Neutrophil (primary cell): Measurements from ENCODE around the gene ENTPD6.

Source experiments
- H3K27ac ChIP-seq: fragments of 200-600 bp; sonication (generic); 2 replicates; pipeline ENCODE4 v1.5.1; 2016; ENCODE audit warnings: mild to moderate bottlenecking, moderate library complexity
- H3K27me3 ChIP-seq: fragments of 200-600 bp; sonication (generic); 2 replicates; pipeline ENCODE4 v1.6.0; 2016; ENCODE audit warnings: mild to moderate bottlenecking
- H3K36me3 ChIP-seq: fragments of 200-600 bp; sonication (generic); 2 replicates; pipeline ENCODE4 v1.5.1; 2017
- H3K4me1 ChIP-seq, 2 experiments: fragments of 200-600 bp in 1 of 2; sonication (generic) in 1 of 2; 1 replicate in 1 of 2; 2 replicates in 1 of 2; pipeline versions ENCODE4 v1.5.1 to v1.6.1; 2013 to 2016; ENCODE audit warnings: low read depth in 1 of 2, low read length in 1 of 2, mild to moderate bottlenecking in 1 of 2, moderate library complexity in 1 of 2; ENCODE audit not compliant: control insufficient read depth in 1 of 2, insufficient read depth in 1 of 2
- H3K4me3 ChIP-seq, 2 experiments: fragments of 200-600 bp in 1 of 2; sonication (generic) in 1 of 2; 1 replicate in 1 of 2; 2 replicates in 1 of 2; pipeline ENCODE4 v1.5.1; 2013 to 2016; ENCODE audit warnings: low read depth in 1 of 2, low read length in 1 of 2, mild to moderate bottlenecking in 1 of 2, moderate library complexity in 1 of 2
- H3K9me3 ChIP-seq: fragments of 200-600 bp; sonication (generic); 2 replicates; pipeline ENCODE4 v1.5.1; 2016
- CTCF ChIP-seq: fragments of 200-600 bp; sonication (generic); IDR thresholded peaks from 2 replicates; pipeline ENCODE4 v1.5.1; 2016; ENCODE audit warnings: antibody characterized with exemption

ENTPD6 gene

GRCh38 chr20:25216199-25216945, 20.9 kb downstream of the ENTPD6 start:
- H3K36me3 ChIP-seq: peaks cover 12% of the 10 kb centered on the region
- H3K4me1 ChIP-seq: no peaks in the 10 kb centered on the region
- no peaks in the 10 kb centered on the region for H3K9me3 ChIP-seq

GRCh38 chr20:25217161-25218108, 21.9 kb downstream of the ENTPD6 start:
- TF ChIP-seq CTCF: no peak
- Histone ChIP-seq H3K9me3 (no peaks in the 10 kb centered on the region), H3K27me3 (no peaks in the 10 kb centered on the region), H3K4me1 (no peaks in the 10 kb centered on the region), H3K4me3 (no peak overlapping the region), H3K36me3 (peaks cover 12% of the 10 kb centered on the region), H3K27ac (no peak overlapping the region)

More at GRCh38 chr20:25216199-25216945, 20.9 kb downstream of the ENTPD6 start:
- no peak for TF ChIP-seq CTCF
- H3K4me3 ChIP-seq: no peak overlapping the region
- H3K27ac ChIP-seq: no peak overlapping the region
- no peaks in the 10 kb centered on the region for H3K27me3 ChIP-seq

DNA sequence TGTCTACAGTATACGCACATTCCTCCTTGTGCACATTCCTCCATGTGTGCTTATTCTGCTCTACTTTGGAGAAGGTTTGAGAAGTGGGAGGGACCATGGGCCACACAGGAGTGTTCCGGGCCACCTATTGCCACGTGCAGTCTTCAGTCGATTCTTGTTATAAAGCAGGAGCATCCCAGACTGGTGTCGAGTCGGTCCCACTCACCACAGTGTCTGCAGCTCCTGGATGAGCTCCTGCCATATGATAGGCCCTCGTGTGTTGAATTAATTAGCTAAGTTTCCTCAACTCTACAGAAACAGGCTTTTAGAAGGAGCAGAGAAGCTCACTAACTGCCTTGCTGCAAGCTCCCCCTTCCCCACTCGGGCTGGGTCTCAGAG, 22.6 kb downstream of the ENTPD6 start:
- H3K4me1 ChIP-seq: no peaks in the 10 kb centered on the region
- H3K36me3 ChIP-seq: peaks cover 12% of the 10 kb centered on the region

GRCh38 chr20:25218492-25218891, 23.0 kb downstream of the ENTPD6 start:
- Histone ChIP-seq H3K9me3 (no peaks in the 10 kb centered on the region), H3K27ac (no peak overlapping the region), H3K27me3 (no peaks in the 10 kb centered on the region), H3K4me1 (no peaks in the 10 kb centered on the region), H3K4me3 (no peak overlapping the region), H3K36me3 (peaks cover 12% of the 10 kb centered on the region)
- no peak for TF ChIP-seq CTCF

More for the DNA sequence above, 22.6 kb downstream of the ENTPD6 start:
- H3K9me3 ChIP-seq: no peaks in the 10 kb centered on the region
- no peaks in the 10 kb centered on the region for H3K27me3 ChIP-seq
- H3K27ac ChIP-seq: no peak overlapping the region
- TF ChIP-seq CTCF: no peak
- no peak overlapping the region for H3K4me3 ChIP-seq

GRCh38 chr20:25219365-25219764, 23.9 kb downstream of the ENTPD6 start:
- no peak overlapping the region for H3K4me3 ChIP-seq
- TF ChIP-seq CTCF: no peak
- H3K9me3 ChIP-seq: no peaks in the 10 kb centered on the region
- H3K27ac ChIP-seq: no peak overlapping the region
- peaks cover 12% of the 10 kb centered on the region for H3K36me3 ChIP-seq
- no peaks in the 10 kb centered on the region for H3K27me3 ChIP-seq
- no peaks in the 10 kb centered on the region for H3K4me1 ChIP-seq
